Thymus (tissue), 11 donors: Measurements from ENCODE around the gene SLC4A1. TPM values are rescaled to one million over a fixed set of nuclear protein-coding genes. Genes with fewer than 3 reads are reported as not detected.

Source experiments
- DNase-seq, 9 donors: peaks; one replicate each; pipeline ENCODE4 v3.0.0-alpha.2; 2013; ENCODE audit warnings: low spot score in 9 of 9, low read depth in 6 of 9, missing footprints in 1 of 9
- H3K27ac ChIP-seq, 2 donors: one replicate each; pipeline ENCODE4 v1.5.1; 2013; ENCODE audit warnings: control low read depth in 1 of 2, low read depth in 1 of 2, low read length in 1 of 2, mild to moderate bottlenecking in 1 of 2, moderate library complexity in 1 of 2
- H3K27me3 ChIP-seq, 2 donors: one replicate each; pipeline ENCODE4 v1.5.1; 2013; ENCODE audit warnings: low read length in 1 of 2; ENCODE audit not compliant: control insufficient read depth in 2 of 2, insufficient read depth in 1 of 2
- H3K36me3 ChIP-seq, 2 donors: one replicate each; pipeline ENCODE4 v1.5.1; 2013; ENCODE audit warnings: low read length in 1 of 2, mild to moderate bottlenecking in 1 of 2, moderate library complexity in 1 of 2; ENCODE audit not compliant: control insufficient read depth in 2 of 2, insufficient read depth in 2 of 2
- H3K4me1 ChIP-seq, 2 donors: one replicate each; pipeline ENCODE4 v1.5.1; 2013; ENCODE audit warnings: low read length in 2 of 2; ENCODE audit not compliant: control insufficient read depth in 2 of 2, insufficient read depth in 2 of 2
- H3K4me3 ChIP-seq, 2 donors: one replicate each; pipeline ENCODE4 v1.5.1; 2013; ENCODE audit warnings: low read length in 2 of 2, control low read depth in 1 of 2, mild to moderate bottlenecking in 1 of 2
- H3K9me3 ChIP-seq, 2 donors: one replicate each; pipeline ENCODE4 v1.5.1; 2013; ENCODE audit warnings: low read length in 1 of 2, mild to moderate bottlenecking in 1 of 2; ENCODE audit not compliant: control insufficient read depth in 2 of 2, insufficient read depth in 1 of 2
- WGBS: extraction: QIAGEN DNeasy Blood & Tissue Kit; methylation state at CpG from one replicate; pipeline ENCODE4 v1.1.7; 2013; 5-methylcytosine and 5-hydroxymethylcytosine counted together
- polyA plus RNA-seq: library from polyadenylated mRNA; stranded (reverse); fragments of 200-250 nt; gene quantifications from one replicate; pipeline ENCODE4 v1.2.3, GENCODE V29; 2013
- total RNA-seq: library from RNA; stranded (reverse); fragments of 120-200 nt; gene quantifications from one replicate; pipeline ENCODE4 v1.2.4, GENCODE V29; 2013
- donor health status: healthy.

Gene SLC4A1
- total and polyA plus RNA-seq, 2 donors, result 0.37 to 6.9 TPM

- Histone ChIP-seq H3K4me3 (peak overlapping the region in 1 of 2 donors; percentile 11), H3K27ac (peak overlapping the region in 1 of 2 donors; percentile 25), H3K9me3 (no peaks in the 10 kb centered on the region), H3K27me3 (no peaks in the 10 kb centered on the region), H3K4me1 (peaks cover 17 to 30% of the 10 kb centered on the region in 2 donors), H3K36me3 (peaks cover 75 to 79% of the 10 kb centered on the region in 2 donors)
- DNase-seq, result no peak
- 87% methylated on average over 11 of the region's 11 CpGs for WGBS
Measured at GRCh38 chr17:44209786-44210341, 58.1 kb downstream of the SLC4A1 start.

GRCh38 chr17:44207743-44208142 lies 60.2 kb downstream of the SLC4A1 start:
- H3K27me3 ChIP-seq, result no peaks in the 10 kb centered on the region
- peaks cover 19 to 25% of the 10 kb centered on the region in 2 donors for H3K4me1 ChIP-seq
- WGBS, result 93% methylated on average over 5 of the region's 5 CpGs
- peaks cover 54 to 60% of the 10 kb centered on the region in 2 donors for H3K36me3 ChIP-seq
- H3K9me3 ChIP-seq, result no peaks in the 10 kb centered on the region
- no peak overlapping the region for H3K27ac ChIP-seq
- H3K4me3 ChIP-seq, result no peak overlapping the region
- DNase-seq, result no peak

DNA sequence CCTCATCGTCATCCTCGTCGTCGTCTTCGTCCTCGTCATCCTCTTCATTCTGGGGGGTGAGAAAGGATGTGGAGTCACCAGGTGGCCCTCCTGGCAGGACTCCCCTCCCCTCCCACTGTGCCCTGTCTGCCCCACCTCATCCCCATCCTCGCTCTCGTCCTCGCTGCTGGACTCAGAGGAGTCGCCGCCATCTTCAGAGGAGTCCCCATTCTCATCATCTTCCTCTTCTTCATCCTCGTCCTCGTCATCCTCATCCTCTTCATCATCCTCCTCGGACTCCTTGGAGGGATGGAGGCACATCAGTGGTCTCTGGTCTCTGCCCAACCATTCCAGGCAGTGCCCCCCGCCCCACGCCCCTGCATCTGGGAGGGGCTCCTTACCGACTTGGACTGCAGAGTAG lies 60.6 kb downstream of the SLC4A1 start:
- no peak for DNase-seq
- no peaks in the 10 kb centered on the region for H3K9me3 ChIP-seq
- WGBS, result 97% methylated on average over 17 of the region's 17 CpGs
- no peak overlapping the region for H3K4me3 ChIP-seq
- peaks cover 19 to 25% of the 10 kb centered on the region in 2 donors for H3K4me1 ChIP-seq
- no peaks in the 10 kb centered on the region for H3K27me3 ChIP-seq
- H3K36me3 ChIP-seq, result peaks cover 52 to 57% of the 10 kb centered on the region in 2 donors
- no peak overlapping the region for H3K27ac ChIP-seq

DNA sequence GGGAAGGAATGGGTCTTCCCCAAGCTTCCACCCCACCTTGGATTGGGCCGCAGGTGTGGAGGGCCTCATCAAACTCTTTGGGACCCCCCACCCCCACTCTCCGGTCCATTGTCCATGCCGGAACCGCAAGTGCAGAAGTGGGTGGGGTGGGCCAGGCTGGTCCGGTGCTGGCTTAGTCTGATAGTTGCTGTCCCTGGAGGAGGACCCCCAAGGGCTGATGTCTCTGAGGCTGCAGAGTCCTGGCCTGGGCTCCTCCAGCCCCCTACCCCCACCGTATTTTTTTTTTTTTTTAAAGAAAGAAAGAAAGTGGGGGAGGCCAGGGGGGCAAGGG lies 61.1 kb downstream of the SLC4A1 start:
- Histone ChIP-seq H3K36me3 (peaks cover 50 to 52% of the 10 kb centered on the region in 2 donors), H3K9me3 (no peaks in the 10 kb centered on the region), H3K27me3 (no peaks in the 10 kb centered on the region), H3K4me1 (peaks cover 19 to 25% of the 10 kb centered on the region in 2 donors), H3K27ac (no peak overlapping the region), H3K4me3 (no peak overlapping the region)
- 94% methylated on average over 6 of the region's 6 CpGs for WGBS
- no peak for DNase-seq

DNA sequence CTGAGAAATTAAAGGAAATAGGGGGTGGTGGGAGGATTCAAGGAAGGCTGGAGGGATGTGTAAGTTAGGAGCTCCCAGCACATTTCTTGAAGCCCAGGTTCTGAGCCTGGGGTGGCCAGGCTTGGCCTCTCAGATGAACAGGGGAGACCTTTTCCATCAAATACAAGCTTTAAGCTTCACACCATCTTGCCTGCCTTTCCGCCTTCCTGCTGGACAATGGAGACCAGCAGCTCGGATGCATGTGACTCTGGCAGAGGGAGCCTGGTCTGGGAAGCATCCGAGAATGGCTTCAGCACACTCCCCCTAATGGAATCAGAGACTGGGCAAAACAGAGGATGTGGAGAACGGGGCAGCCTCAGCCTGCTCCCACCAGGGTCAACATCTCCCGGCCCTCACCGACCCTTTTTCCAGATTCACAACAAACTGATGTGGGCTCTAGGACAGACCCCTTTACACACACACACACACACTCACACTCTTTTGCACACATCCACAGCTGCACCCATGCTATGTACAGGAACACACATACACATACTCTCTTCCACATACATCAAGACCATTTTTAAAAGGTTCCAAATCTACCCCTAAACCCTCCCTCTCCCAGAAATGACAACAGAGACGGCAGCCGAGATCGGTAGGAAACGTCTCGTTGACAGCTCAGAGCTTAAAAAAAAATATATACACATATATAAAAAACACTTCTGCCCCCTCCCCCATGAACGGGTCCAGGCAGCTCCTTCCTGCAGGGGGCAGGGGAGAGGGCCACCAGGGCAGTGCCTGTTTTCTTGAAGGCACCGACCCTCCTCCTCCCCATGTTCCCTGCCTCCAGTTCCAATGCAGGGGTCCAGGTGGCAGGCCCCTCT lies 61.7 kb downstream of the SLC4A1 start:
- no peaks in the 10 kb centered on the region for H3K27me3 ChIP-seq
- 87% methylated on average over 13 of the region's 13 CpGs for WGBS
- no peaks in the 10 kb centered on the region for H3K9me3 ChIP-seq
- peaks cover 44 to 47% of the 10 kb centered on the region in 2 donors for H3K36me3 ChIP-seq
- H3K27ac ChIP-seq, result no peak overlapping the region
- DNase-seq, result no peak
- peaks cover 19 to 22% of the 10 kb centered on the region in 2 donors for H3K4me1 ChIP-seq
- no peak overlapping the region for H3K4me3 ChIP-seq

DNA sequence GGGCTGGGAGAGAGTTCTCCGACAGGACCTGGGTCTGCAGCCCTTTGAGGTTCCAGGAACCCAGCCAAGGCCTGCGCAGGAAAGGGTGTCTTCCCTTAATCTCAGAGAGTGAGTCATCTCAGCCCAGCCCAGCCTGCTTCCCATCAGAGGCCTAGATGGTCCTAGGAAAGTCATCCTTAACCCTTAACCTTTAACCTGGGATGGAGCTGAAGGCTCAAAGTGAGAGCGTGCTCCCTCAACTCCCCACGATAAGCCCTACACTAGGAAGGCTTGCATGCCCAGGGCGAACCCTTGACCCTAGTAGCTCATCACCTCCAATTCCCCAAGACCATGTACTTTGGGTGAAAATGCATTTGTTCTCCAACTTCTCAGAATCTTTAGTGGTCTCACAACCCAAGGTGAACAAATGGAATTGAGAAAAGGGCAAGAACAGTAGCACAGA lies 63.5 kb downstream of the SLC4A1 start:
- DNase-seq, result no peak
- H3K4me3 ChIP-seq, result no peak overlapping the region
- H3K4me1 ChIP-seq, result peaks cover 9 to 16% of the 10 kb centered on the region in 2 donors
- no peaks in the 10 kb centered on the region for H3K27me3 ChIP-seq
- H3K36me3 ChIP-seq, result peaks cover 30% of the 10 kb centered on the region in 2 donors
- no peak overlapping the region for H3K27ac ChIP-seq
- H3K9me3 ChIP-seq, result no peaks in the 10 kb centered on the region
- WGBS, result 90% methylated on average over 5 of the region's 5 CpGs

- H3K27ac ChIP-seq, result peak overlapping the region in 1 of 2 donors; percentile 21
- WGBS, result 55% methylated on average over 9 of the region's 9 CpGs
Measured at GRCh38 chr17:44203731-44204440, 64.0 kb downstream of the SLC4A1 start.

GRCh38 chr17:44202756-44203155 lies 65.2 kb downstream of the SLC4A1 start:
- DNase-seq, result no peak
- Histone ChIP-seq H3K9me3 (peaks cover 0 to 3% of the 10 kb centered on the region in 2 donors), H3K4me3 (no peak overlapping the region), H3K4me1 (peaks cover 15 to 24% of the 10 kb centered on the region in 2 donors), H3K27ac (no peak overlapping the region), H3K27me3 (no peaks in the 10 kb centered on the region), H3K36me3 (peaks cover 13 to 15% of the 10 kb centered on the region in 2 donors)
- 95% methylated on average over 4 of the region's 4 CpGs for WGBS

More at GRCh38 chr17:44203731-44204440, 64.0 kb downstream of the SLC4A1 start:
- Histone ChIP-seq H3K36me3 (peaks cover 24 to 25% of the 10 kb centered on the region in 2 donors), H3K4me1 (peaks cover 9 to 16% of the 10 kb centered on the region in 2 donors), H3K9me3 (no peaks in the 10 kb centered on the region), H3K4me3 (no peak overlapping the region), H3K27me3 (no peaks in the 10 kb centered on the region)
- peak in 4 of 9 donors; percentile 18 to 78 (median 53) for DNase-seq
